HG03354 (cell line): ENCODE data around the gene SPDYE17.
"Not testable (repeated sequence)": the region's sequence is repeated elsewhere in the genome, so short reads cannot be mapped to it uniquely, and the experiment has no call there.

Experiments used
- ATAC-seq: cut with Tn5 transposase; IDR thresholded peaks from one replicate; pipeline ENCODE4 v1.9.1; 2021; ENCODE audit warnings: mild to moderate bottlenecking; ENCODE audit not compliant: unreplicated experiment, poor library complexity, severe bottlenecking

Gene SPDYE17

DNA sequence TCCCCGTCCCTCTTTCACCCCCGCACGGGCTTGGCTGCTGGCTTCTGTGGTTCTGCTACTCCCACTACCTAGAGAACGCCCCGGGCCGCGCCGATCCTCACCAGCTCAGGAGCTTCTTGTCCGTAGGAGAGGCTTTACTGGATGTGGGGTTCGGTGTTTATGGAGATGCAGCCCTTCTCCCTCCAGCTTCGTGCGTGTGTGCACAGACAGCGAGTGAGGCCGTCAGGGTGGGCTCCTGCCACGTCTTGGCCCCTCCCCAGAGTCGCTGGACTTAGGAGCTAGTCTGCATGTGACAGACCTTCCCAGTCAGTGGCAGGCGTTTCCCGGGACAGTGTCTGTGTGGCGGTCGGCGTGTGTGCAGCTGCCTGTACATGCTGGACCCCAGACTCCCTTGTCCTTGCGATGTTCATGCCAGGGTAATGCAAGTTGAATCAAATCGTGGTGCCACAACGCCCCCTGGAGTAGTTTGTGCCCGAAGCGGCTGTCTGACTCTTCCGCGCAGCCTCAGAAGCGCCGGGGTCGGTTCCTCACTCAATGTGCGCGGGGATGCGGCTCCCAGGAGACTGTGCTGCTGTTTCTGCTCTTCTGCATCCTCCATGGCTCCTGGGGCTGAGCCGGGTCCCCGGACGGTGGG is 32.6 kb downstream of the SPDYE17 start:
- not testable (repeated sequence) for ATAC-seq

DNA sequence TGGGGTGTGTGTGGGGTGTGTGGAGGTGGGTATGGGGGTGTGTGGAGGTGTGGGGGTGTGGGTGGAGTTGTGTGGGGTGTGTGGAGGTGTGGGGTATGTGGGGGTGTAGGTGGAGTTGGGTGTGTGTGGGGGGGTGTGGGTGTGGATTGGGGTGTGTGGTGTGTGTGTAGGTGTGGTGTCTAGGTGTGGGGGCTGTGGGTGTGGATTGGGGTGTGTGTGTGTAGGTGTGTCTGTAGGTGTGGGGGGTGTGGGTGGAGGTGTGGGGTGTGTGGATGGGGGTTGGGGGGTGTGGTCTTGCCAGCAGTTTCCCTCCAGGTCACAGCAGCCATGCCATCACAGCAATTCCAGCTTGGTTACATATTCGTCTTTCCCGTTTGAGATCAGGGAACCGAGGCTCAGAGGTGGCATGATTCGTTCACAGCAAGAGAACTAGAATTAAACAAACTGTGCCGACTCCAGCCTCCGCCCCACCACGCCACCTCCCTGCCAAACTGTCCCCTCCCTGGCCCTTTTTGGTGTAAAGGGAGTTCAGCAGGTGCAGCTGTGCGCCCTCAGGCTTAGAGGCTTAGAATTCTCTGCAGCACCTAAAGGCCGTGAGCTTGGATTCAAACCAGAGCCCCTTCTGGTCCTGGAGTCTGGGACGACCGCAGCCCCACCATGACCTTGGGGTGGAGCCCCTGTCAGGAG is 33.3 kb downstream of the SPDYE17 start:
- ATAC-seq = not testable (repeated sequence)

DNA sequence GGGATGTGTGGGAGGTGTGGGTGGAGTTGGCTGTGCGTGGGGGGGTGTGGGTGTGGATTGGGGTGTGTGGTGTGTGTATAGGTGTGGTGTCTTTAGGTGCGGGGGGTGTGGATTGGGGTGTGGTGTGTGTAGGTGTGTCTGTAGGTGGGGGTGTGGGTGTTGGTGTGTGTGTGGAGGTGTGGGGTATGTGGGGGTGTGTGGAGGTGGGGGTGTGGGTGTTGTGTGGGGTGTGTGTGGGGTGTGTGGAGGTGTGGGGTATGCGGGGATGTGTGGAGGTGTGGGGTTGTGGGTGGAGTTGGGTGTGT is 33.9 kb downstream of the SPDYE17 start:
- no peak for ATAC-seq

DNA sequence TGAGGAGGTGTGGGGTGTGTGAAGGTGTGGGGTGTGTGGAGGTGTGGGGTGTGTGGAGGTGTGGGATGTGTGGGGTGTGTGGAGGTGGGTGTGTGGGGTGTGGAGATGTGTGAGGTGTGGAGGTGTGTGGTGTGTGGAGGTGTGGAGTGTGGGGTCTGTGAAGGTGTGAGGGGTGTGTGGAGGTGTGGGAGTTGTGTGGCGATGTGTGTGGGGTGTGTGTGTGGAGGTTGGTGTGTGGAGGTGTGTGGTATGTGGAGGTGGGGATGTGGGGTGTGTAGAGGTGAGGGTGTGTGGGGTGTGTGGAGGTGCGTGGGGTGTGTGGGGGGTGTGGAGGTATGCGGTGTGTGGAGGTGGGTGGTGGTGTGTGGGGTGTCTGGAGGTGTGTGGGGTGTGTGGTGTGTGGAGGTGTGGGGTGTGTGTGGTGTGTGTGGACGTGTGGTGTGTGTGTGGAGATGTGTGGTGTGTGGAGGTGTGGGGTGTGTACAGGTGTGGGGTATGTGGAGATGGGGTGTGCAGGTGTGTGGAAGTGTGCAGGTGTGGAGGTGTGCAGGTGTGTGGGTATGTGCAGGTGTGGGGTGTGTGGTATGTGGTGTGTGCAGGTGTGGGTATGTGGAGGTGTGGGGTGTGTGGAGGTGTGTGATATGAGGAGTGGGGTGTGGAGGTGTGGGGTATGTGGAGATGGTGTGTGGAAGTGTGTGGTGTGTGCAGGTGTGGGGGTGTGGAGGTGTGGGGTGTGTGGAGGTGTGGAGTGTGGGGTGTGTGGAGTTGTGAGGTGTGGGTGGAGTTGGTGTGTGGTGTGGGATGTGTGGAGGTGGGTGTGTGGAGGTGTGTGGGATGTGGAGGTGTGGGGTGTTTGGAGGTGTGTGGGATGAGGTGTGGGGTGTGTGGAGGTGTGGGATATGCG is 34.5 kb downstream of the SPDYE17 start:
- no peak for ATAC-seq

DNA sequence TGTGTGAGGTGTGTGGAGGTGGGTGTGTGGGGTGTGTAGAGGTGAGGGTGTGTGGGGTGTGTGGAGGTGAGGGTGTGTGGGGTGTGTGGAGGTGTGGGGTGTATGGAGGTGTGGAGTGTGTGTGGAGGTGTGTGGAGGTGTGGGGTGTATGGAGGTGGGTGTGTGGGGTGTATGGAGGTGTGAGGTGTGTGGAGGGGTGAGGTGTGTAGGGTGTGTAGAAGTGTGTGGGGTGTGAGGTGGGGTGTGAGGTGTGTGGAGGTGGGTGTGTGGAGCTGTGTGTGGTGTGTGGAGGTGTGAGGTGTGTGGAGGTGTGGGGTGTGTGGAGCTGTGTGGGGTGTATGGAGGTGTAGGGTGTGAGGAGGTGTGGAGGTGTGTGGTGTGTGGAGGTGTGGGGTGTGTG is 35.2 kb downstream of the SPDYE17 start:
- not testable (repeated sequence) for ATAC-seq

DNA sequence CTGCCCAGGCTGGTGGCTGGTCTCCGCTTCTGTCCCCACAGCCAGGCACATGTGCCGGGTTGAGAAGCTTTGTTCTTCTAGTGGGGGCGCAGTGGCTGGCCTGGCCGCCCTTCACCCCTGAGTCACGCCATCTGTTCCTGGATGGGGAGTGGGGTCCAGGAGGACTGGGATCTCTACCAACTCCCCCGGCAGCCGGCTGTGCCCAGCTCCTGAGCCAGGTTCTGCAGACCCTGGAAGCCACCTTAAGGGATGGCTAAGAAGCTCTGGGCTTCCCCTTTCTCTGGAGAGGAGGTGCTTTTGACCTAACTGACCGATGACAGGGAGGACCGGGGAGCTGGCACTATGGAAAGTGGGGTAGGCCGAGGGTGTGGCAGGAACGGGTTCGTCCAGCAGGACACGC is 37.9 kb downstream of the SPDYE17 start:
- ATAC-seq = not testable (repeated sequence)

DNA sequence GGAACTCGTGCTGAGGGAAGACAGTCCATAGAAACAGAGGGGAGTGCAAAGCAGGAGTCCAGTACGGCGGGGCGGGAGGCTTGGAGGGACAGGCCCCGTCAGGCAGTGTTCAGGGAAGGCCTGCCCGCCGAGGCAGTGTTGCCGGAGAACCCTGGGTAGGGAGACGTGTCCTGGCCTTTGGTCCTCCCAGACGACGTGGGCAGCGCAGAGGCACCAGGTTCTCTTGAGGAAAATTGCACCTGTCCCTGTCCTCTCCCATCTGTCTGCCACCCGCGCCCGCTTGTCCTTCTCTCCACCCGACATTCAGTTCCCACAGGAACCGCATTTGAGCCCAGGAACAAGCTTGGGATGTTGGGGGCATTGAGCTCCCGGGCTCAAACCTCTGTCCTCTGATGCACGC is 38.3 kb downstream of the SPDYE17 start:
- not testable (repeated sequence) for ATAC-seq

DNA sequence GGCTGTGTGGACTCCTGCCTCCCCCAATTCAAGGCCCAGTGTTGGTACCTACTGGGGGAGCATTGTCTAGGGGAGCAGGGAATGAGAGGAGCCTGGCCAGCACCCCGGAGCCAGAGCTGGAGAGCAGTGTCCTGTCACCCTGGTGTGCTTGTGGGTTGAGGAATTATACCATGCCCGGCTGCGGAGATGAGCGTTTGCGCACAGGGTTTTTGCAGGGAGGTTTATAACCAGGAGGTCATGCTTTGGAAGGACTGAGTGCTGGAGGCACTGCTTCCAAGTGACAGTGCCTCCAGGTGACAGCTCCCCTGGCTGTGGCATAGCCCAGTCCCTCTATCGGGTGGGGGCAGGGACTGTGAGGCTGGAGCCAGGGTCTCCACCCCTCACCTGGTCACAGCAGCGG is 39.3 kb downstream of the SPDYE17 start:
- ATAC-seq = not testable (repeated sequence)

DNA sequence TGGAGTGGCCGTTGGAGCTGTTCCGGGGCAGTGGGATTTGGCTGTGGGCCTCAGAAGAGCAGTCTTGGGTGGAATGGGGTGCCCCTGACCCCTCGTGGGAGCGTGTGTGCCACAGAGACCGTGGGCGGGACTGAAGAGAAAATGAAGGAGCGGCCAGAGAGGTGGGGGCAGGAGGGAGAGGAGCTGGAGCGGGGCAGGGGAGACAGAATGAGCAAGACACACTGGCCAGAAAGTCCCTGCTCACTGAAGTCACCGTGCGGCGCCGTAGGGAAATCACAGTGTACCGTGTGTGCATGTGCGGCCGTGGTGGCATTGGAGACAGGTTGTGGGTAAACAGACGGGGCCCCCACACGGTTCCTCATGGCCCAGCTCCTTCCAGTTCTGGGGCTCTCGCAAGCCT is 40.0 kb downstream of the SPDYE17 start:
- not testable (repeated sequence) for ATAC-seq

DNA sequence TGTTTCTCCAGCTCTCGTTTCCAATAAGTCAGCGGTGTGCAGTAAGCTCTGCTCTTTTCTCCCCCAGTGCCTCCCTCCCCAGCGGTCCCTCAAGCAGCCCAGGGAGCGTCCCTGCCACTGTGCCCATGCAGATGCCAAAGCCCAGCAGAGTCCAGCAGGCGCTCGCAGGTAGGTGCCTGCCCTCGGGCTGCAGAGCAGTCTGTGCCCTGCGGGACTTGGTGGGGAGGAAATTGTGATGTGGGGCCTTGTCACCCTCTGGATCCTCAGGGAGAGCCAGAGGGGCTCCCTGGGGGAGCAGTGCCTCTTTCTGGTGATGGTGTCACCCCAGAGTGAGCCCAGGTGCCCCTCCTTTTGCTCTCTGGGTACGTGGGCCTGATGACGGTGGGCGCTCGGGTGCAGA is 42.0 kb downstream of the SPDYE17 start:
- not testable (repeated sequence) for ATAC-seq

DNA sequence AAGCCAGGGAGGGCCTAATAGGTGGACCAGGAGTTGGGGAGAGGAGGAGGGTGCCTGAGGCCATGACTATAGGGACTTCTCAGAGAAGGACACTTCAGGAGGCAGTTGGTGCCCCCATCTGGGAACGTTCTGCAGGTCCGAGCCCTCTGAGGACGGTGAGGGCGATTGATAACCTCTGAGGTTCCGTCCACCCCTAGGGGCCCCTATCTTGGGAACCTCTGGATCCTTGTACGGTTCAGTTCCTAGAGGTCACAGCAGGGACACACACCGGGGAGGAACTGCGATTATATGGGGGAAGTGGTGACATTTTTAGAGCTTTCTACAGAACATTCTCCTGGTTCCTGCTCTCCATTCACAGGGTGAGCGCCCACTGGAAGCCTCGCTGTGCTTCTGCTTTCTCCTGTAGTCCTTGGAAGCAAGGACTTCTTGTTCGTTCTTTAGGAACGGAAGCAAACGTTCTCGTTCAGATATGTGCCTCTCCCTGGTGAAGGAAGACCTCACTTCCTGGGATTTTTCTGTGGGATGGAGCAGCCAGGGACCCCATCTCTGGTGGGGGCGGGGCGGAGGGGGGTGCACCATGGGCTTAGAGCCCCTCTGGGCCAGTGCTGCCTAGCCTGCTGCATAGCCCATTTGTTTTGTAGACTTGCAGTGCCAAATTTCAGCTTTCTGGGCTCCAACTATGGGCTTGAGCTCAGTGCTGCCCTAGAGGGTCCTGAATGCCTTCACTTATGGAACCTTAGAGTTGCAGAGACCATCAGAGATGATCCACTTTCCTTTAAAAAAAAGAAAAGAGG is 46.0 kb downstream of the SPDYE17 start:
- not testable (repeated sequence) for ATAC-seq

DNA sequence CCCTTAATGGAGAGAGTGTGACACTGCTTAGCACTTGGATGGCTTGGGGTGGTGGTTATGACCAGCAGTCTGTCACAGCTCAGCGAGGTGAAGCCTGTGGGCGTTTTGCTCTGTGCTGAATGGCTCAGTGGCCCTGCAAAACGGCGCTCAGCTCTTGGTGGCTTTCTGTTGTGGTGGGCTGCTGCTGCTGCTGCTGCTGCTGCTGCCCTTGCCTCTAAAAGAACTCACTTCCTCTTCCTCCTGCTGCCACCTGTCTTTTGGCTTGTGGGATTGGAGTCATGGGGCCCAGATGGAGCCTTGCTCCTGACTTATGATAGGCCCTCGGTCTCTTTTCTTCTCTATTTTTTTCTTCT is 47.4 kb downstream of the SPDYE17 start:
- ATAC-seq = peak; percentile 98

DNA sequence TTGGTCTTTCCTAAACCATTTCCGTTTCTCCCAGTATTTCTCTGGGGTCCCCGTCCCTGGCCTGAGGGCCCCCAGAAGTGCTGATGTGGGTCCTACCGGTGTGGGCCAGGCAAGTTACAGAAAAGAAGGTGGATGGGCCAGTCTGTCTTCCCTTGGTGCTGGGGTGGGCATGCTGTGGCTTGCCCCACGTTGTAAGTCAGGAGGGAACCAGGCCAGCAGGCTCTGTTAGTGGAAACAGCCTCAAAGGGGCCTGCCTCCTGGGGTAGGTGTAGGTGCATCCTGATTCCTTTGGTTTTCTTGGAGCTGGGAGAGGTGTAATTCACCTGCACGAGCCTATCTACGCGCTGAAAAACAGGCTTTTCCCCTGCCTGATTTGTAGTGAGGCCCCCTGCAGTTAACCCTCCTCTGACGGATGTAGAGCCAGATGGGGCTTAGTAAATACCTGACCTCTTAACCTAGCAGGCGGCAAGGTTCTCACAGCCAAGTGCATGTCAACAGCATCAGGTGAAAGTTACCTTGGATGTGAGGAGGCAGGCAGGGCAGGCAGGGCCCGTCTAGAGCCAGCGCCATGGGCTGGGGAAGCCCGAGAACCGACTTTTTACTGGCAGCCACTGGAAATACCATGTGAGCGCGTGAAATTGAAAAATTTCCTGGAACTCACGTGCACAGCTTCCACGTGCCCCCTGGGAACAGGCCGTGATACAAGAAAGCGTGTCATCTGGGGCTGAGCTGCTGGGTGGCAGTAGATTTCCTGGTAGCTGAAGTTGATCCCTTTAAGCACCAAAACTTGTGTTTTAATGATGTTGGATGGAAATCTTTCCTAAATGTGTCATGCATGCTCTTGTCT is 48.0 kb downstream of the SPDYE17 start:
- peak; percentile 30 for ATAC-seq

DNA sequence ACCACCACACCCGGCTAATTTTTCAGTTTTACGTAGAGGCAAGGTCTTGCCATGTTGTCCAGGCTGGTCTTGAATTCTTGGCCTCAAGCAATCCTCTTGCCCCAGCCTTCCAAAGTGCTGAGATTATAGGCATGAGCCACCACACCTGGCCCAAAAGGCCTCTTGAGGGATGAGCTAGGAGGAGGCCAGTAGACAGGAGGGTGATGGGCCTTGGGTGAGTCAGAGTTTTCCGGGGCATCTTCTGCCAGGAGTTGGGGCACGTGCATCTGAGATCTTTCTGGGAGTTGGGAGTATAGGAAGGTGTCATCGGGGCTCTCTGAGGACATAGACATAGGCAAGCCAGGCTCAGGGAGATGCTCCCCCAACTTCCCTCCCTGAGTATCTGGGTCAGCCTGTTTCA is 48.8 kb downstream of the SPDYE17 start:
- not testable (repeated sequence) for ATAC-seq

DNA sequence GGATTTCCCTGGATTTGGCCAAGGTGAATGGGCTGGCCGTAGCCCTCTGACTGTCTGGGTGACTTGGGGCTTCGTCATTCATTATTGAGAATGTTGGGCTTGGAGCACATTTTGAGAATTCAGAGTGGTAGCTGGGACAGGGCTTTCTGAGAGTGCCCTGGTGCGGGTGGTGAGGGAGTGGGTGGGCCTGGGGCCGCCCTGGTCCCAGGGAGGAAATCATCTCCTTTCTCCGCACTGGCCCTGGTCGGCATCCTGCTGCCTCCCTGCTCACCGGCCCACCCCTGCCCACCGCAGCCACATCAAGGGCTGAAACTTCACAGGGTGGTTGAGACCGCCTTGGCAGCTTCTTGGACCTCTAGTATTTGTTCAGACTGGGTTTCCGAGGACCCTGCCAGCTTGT is 49.7 kb downstream of the SPDYE17 start:
- ATAC-seq = not testable (repeated sequence)

DNA sequence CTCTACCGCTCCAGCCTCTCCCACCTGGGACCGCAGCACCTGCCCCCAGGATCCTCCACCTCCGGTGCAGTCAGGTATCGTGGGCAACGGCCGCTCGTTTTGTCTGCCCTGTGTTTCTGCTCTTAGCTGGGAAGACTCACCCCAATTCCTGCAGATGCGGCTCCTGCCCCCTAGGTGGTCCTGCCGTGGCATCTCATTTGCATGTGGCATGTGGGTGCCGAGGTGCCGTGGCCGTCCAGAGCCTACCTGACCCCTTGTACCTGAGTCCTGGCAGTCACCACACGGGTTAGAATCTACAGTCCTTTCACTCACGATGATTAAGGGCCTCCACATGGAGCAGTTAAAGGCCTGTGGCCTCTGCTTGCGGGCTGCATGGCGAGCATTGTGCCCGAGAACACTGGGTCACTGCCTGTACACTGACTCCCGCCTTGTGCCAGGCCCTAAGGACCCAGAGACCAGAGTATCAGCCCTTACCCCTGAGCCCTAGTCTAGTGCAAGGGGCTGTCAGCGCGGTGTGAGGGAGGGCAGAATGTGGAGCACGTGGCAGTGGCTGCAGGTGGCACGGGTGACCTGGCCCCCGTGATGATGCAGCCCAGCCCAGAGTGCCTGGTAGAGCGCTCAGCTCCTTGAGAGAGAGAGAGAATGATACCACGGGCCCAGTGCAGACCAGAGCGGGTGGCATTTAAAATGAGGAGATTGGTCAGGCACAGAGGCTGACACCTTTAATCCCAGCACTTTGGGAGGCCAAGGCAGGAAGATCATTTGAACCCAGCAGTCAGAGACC is 50.8 kb downstream of the SPDYE17 start:
- not testable (repeated sequence) for ATAC-seq

DNA sequence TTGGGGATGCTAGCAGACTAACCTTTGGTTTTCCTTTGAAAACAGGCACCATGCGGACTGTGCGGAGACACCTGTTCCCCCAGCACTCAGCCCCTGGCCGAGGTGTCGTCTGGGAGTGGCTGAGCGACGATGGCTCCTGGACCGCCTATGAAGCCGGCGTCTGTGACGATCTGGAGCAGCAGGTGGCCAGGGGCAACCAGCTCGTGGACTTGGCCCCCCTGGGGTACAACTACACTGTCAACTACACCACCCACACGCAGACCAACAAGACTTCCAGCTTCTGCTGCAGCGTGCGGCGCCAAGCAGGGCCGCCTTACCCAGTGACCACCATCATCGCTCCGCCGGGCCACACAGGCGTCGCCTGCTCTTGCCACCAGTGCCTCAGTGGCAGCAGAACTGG is 51.6 kb downstream of the SPDYE17 start:
- ATAC-seq = not testable (repeated sequence)

DNA sequence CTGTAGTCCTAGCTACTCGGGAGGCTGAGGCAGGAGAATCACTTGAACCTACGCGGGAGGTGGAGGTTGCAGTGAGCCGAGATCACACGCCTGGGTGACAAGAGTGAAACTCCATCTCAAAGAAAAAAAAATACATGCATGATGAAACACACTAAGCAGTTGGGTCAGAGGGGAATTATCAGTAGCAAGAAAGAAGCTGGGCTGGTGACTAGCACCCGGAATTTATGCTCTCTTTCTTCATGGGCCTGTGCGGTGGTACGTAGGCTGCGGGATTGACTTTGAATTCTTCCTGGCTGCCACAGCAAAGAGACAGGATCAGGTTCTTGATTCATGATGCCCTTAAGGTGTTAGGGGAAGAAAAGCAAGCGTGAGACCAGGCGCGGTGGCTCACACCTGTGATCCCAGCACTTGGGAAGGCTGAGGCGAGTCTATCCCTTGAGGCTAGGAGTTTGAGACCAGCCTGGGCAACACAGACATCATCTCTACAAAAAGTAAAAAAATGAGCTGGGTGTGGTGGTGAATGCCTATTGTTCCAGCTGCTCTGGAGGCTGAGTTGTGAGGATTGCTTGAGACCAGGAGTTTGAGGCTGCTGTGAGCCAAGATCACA is 54.3 kb downstream of the SPDYE17 start:
- not testable (repeated sequence) for ATAC-seq
